GM23338 (cell line): ENCODE results near the gene ZNF831. TPM values are rescaled to one million over a fixed set of nuclear protein-coding genes. Genes with fewer than 3 reads are reported as not detected.

Experiments used
- ATAC-seq: fragments of 200-7000 bp; cut with Tn5 transposase; 3 replicates; pipeline ENCODE4 v1.9.1; 2020
- DNase-seq: peaks from one replicate; pipeline ENCODE4 v3.0.0-alpha.2; 2015; ENCODE audit warnings: low spot score
- H2AFZ ChIP-seq: fragments of 200-600 bp; sonication (generic); 2 replicates; pipeline ENCODE4 v1.8.0; 2016; ENCODE audit warnings: antibody characterized with exemption, mild to moderate bottlenecking, moderate library complexity
- H3F3A ChIP-seq: fragments of 200-600 bp; sonication (generic); replicated peaks from 2 replicates; pipeline ENCODE4 v1.8.0; 2017; ENCODE audit warnings: antibody characterized with exemption, mixed run types, low read depth
- H3K27ac ChIP-seq: fragments of 200-600 bp; sonication (generic); 2 replicates; pipeline ENCODE4 v1.6.1; 2016; ENCODE audit warnings: low read depth
- H3K27me3 ChIP-seq: fragments of 200-600 bp; sonication (generic); 2 replicates; pipeline ENCODE4 v1.8.0; 2016; ENCODE audit warnings: mild to moderate bottlenecking, mixed run types, moderate library complexity; ENCODE audit not compliant: insufficient read depth
- H3K36me3 ChIP-seq: fragments of 200-600 bp; sonication (generic); 2 replicates; pipeline ENCODE4 v1.8.0; 2016; ENCODE audit warnings: mild to moderate bottlenecking; ENCODE audit not compliant: insufficient read depth
- H3K4me1 ChIP-seq: fragments of 200-600 bp; sonication (generic); 2 replicates; pipeline ENCODE4 v1.8.0; 2016; ENCODE audit warnings: mild to moderate bottlenecking, moderate library complexity; ENCODE audit not compliant: insufficient read depth
- H3K4me2 ChIP-seq: fragments of 200-600 bp; sonication (generic); 2 replicates; pipeline ENCODE4 v1.7.1; 2017; ENCODE audit warnings: mixed run types
- H3K4me3 ChIP-seq: fragments of 200-600 bp; sonication (generic); 2 replicates; pipeline ENCODE4 v1.6.1; 2016; ENCODE audit warnings: mixed run types
- H3K79me2 ChIP-seq: fragments of 200-600 bp; sonication (generic); replicated peaks from 2 replicates; pipeline ENCODE4 v1.8.0; 2017; ENCODE audit warnings: mild to moderate bottlenecking; ENCODE audit not compliant: insufficient read depth
- H3K9me2 ChIP-seq: fragments of 200-600 bp; sonication (generic); 2 replicates; pipeline ENCODE4 v1.8.0; 2017; ENCODE audit not compliant: insufficient read depth
- H4K20me1 ChIP-seq: fragments of 200-600 bp; sonication (generic); replicated peaks from 2 replicates; pipeline ENCODE4 v1.8.0; 2017; ENCODE audit warnings: mild to moderate bottlenecking; ENCODE audit not compliant: insufficient read depth
- H3K27ac Mint-ChIP-seq: 2 replicates; pipeline ENCODE4 v1.8.0; 2020; ENCODE audit warnings: inconsistent platforms, mild to moderate bottlenecking, moderate library complexity, mixed read lengths
- H3K27me3 Mint-ChIP-seq: 3 replicates; pipeline ENCODE4 v1.8.0; 2022; ENCODE audit warnings: low read depth, mild to moderate bottlenecking, moderate library complexity, mixed read lengths, inconsistent platforms; ENCODE audit not compliant: insufficient read depth, poor library complexity
- H3K36me3 Mint-ChIP-seq: 3 replicates; pipeline ENCODE4 v1.8.0; 2021; ENCODE audit warnings: low read depth, mild to moderate bottlenecking, inconsistent platforms, moderate library complexity, mixed read lengths
- H3K4me1 Mint-ChIP-seq: 3 replicates; pipeline ENCODE4 v1.8.0; 2020; ENCODE audit warnings: mild to moderate bottlenecking, inconsistent platforms, mixed read lengths
- H3K4me3 Mint-ChIP-seq: 3 replicates; pipeline ENCODE4 v1.8.0; 2021; ENCODE audit warnings: moderate library complexity, mild to moderate bottlenecking, inconsistent platforms, mixed read lengths
- H3K9me3 Mint-ChIP-seq: 3 replicates; pipeline ENCODE4 v1.8.0; 2020; ENCODE audit warnings: moderate library complexity, mild to moderate bottlenecking, inconsistent platforms, mixed read lengths
- CREB1 ChIP-seq: fragments of 250-450 bp; sonication (Bioruptor Pico); IDR thresholded peaks from 2 replicates; pipeline ENCODE4 v1.5.0; 2020; ENCODE audit warnings: low read depth, mild to moderate bottlenecking, moderate library complexity
- STAT1 ChIP-seq: IDR thresholded peaks from one replicate; pipeline ENCODE4 v1.6.1; 2016; ENCODE audit warnings: antibody characterized with exemption; ENCODE audit not compliant: unreplicated experiment
- ZNF114 ChIP-seq: fragments of 250-450 bp; sonication (Bioruptor Pico); IDR thresholded peaks from 2 replicates; pipeline ENCODE4 v1.5.0; 2020; ENCODE audit warnings: mild to moderate bottlenecking, moderate library complexity
- ZNF331 ChIP-seq: fragments of 250-450 bp; sonication (Bioruptor Pico); IDR thresholded peaks from 2 replicates; pipeline ENCODE4 v1.5.0; 2020; ENCODE audit warnings: low read depth, mild to moderate bottlenecking, moderate library complexity
- ZNF462 ChIP-seq: fragments of 250-450 bp; sonication (Bioruptor Pico); IDR thresholded peaks from 2 replicates; pipeline ENCODE4 v1.5.0; 2020; ENCODE audit warnings: mild to moderate bottlenecking, moderate library complexity
- polyA plus RNA-seq: library from polyadenylated mRNA; unstranded; fragments of >200 nt; fragmentation: Nextera tagmentation; extraction: Ambion mirVana; gene quantifications from 2 replicates; pipeline ENCODE4 v1.2.1, GENCODE V29; 2016
- total RNA-seq: library from RNA; depleted of rRNA; stranded (reverse); fragments of >200 nt; shearing (Covaris generic); gene quantifications from 2 replicates; pipeline ENCODE4 v1.2.3, GENCODE V29; 2014
- TF ChIP-seq, protein P1 (sequence below): IDR thresholded peaks from 2 replicates; pipeline ENCODE4 v1.6.1; 2016; ENCODE audit warnings: antibody characterized with exemption
- TF ChIP-seq, protein P2 (sequence below): IDR thresholded peaks from one replicate; pipeline ENCODE4 v1.6.1; 2018; ENCODE audit warnings: antibody characterized with exemption; ENCODE audit not compliant: unreplicated experiment

ZNF831 gene
- total and polyA plus RNA-seq, 2 experiments from 2014 or later = not detected

DNA sequence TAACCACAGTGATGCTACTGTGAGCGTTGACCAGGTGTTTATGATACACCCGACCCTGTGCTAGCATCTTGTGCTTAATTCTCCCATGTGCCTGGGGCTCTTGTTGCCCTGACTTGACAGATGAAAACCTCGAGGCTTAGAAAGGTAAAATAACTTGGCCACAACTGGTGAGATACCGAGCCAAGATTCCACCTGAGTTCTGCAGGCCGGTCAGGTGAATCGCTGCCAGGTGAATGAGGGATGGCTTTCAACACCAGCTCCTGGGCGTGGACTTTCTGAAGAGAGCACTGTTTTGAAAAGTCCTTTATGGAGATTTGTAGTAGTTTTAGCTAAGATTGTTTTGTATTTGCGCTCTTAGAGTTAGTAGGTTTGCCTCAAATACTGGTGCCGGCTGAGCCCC is 12.2 kb upstream of the ZNF831 start:
- Histone ChIP-seq H3K36me3 (no peaks in the 10 kb centered on the region), H3K9me2 (peaks cover 4% of the 10 kb centered on the region; the same call in 1 of the 2 replicates), H3K4me1 (no peaks in the 10 kb centered on the region), H3K79me2 (no peaks in the 10 kb centered on the region), H3K27me3 (no peaks in the 10 kb centered on the region), H3K4me3 (no peak overlapping the region), H3F3A (no peaks in the 10 kb centered on the region), H3K4me2 (no peak overlapping the region), H2AFZ (no peak overlapping the region), H4K20me1 (no peaks in the 10 kb centered on the region), H3K27ac (no peak overlapping the region)
- Mint-ChIP-seq H3K36me3 (no peaks in the 10 kb centered on the region), H3K9me3 (no peaks in the 10 kb centered on the region; the same call in 2 of the 3 replicates), H3K27ac (no peak overlapping the region), H3K4me1 (no peaks in the 10 kb centered on the region), H3K4me3 (no peak overlapping the region), H3K27me3 (peaks cover 10% of the 10 kb centered on the region)
- DNase-seq (no peak), ATAC-seq (no peak)
- TF ChIP-seq ZNF114 (CRISPR knock-in tag) = no peak
- no peak for TF ChIP-seq ZNF331 (CRISPR knock-in tag)
- TF ChIP-seq, protein P1, sequence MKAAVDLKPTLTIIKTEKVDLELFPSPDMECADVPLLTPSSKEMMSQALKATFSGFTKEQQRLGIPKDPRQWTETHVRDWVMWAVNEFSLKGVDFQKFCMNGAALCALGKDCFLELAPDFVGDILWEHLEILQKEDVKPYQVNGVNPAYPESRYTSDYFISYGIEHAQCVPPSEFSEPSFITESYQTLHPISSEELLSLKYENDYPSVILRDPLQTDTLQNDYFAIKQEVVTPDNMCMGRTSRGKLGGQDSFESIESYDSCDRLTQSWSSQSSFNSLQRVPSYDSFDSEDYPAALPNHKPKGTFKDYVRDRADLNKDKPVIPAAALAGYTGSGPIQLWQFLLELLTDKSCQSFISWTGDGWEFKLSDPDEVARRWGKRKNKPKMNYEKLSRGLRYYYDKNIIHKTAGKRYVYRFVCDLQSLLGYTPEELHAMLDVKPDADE = no peak
- TF ChIP-seq, protein P2, sequence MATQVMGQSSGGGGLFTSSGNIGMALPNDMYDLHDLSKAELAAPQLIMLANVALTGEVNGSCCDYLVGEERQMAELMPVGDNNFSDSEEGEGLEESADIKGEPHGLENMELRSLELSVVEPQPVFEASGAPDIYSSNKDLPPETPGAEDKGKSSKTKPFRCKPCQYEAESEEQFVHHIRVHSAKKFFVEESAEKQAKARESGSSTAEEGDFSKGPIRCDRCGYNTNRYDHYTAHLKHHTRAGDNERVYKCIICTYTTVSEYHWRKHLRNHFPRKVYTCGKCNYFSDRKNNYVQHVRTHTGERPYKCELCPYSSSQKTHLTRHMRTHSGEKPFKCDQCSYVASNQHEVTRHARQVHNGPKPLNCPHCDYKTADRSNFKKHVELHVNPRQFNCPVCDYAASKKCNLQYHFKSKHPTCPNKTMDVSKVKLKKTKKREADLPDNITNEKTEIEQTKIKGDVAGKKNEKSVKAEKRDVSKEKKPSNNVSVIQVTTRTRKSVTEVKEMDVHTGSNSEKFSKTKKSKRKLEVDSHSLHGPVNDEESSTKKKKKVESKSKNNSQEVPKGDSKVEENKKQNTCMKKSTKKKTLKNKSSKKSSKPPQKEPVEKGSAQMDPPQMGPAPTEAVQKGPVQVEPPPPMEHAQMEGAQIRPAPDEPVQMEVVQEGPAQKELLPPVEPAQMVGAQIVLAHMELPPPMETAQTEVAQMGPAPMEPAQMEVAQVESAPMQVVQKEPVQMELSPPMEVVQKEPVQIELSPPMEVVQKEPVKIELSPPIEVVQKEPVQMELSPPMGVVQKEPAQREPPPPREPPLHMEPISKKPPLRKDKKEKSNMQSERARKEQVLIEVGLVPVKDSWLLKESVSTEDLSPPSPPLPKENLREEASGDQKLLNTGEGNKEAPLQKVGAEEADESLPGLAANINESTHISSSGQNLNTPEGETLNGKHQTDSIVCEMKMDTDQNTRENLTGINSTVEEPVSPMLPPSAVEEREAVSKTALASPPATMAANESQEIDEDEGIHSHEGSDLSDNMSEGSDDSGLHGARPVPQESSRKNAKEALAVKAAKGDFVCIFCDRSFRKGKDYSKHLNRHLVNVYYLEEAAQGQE = no peak
- TF ChIP-seq CREB1 (CRISPR knock-in tag) = no peak
- TF ChIP-seq STAT1 = no peak
- TF ChIP-seq ZNF462 (CRISPR knock-in tag) = no peak
